Keratinocyte (primary cell): ENCODE data around the gene ANGPTL8. TPM values are rescaled to one million over a fixed set of nuclear protein-coding genes. Genes with fewer than 3 reads are reported as not detected.

Experiments
- DNase-seq: peaks from one replicate; pipeline ENCODE4 v3.0.0-alpha.2; 2011; ENCODE audit warnings: low read depth, missing footprints, low spot score
- FAIRE-seq: peaks from 2 replicates; lab custom pipeline; 2011; peaks lifted over from hg19 to GRCh38; lab: Jason Lieb, UNC
- H2AFZ ChIP-seq: 2 replicates; pipeline ENCODE4 v1.6.0; 2012; ENCODE audit warnings: low read length, control low read depth, inconsistent platforms; ENCODE audit not compliant: control insufficient read depth
- H3K27ac ChIP-seq: 2 replicates; pipeline ENCODE4 v1.5.1; 2011; ENCODE audit warnings: low read length; ENCODE audit not compliant: control insufficient read depth, insufficient read depth
- H3K27me3 ChIP-seq: 3 replicates; pipeline ENCODE4 v1.6.0; 2011; ENCODE audit warnings: low read length; ENCODE audit not compliant: control insufficient read depth, insufficient read depth; ENCODE audit errors: extremely low read depth
- H3K36me3 ChIP-seq, 2 experiments: 2 replicates in 1 of 2; 3 replicates in 1 of 2; pipeline ENCODE4 v1.5.1; 2011; ENCODE audit warnings: low read length in 2 of 2, mild to moderate bottlenecking in 1 of 2; ENCODE audit not compliant: control insufficient read depth in 2 of 2, insufficient read depth in 2 of 2; ENCODE audit errors: extremely low read depth in 1 of 2
- H3K4me1 ChIP-seq: 3 replicates; pipeline ENCODE4 v1.5.1; 2011; ENCODE audit warnings: low read length; ENCODE audit not compliant: control insufficient read depth, insufficient read depth; ENCODE audit errors: extremely low read depth
- H3K4me2 ChIP-seq: 3 replicates; pipeline ENCODE4 v1.6.0; 2011; ENCODE audit warnings: low read depth, low read length; ENCODE audit not compliant: control insufficient read depth, insufficient read depth; ENCODE audit errors: extremely low read depth
- H3K4me3 ChIP-seq, 3 experiments: fragments of 200-600 bp in 1 of 3; sonication (generic) in 1 of 3; 2 replicates in 2 of 3; 3 replicates in 1 of 3; pipeline ENCODE4 v1.5.1; 2011 to 2016; ENCODE audit warnings: low read length in 3 of 3, mild to moderate bottlenecking in 3 of 3, control low read depth in 2 of 3, inconsistent platforms in 1 of 3, low read depth in 1 of 3, mixed read lengths in 1 of 3, mixed run types in 1 of 3, moderate library complexity in 1 of 3; ENCODE audit not compliant: control insufficient read depth in 2 of 3, insufficient read depth in 2 of 3; ENCODE audit errors: extremely low read depth in 1 of 3
- H3K79me2 ChIP-seq: 2 replicates; pipeline ENCODE4 v1.6.0; 2012; ENCODE audit warnings: low read length; ENCODE audit not compliant: control insufficient read depth, insufficient read depth
- H3K9ac ChIP-seq: 3 replicates; pipeline ENCODE4 v1.6.0; 2011; ENCODE audit warnings: low read length; ENCODE audit not compliant: control insufficient read depth, insufficient read depth; ENCODE audit errors: extremely low read depth
- H3K9me1 ChIP-seq: 3 replicates; pipeline ENCODE4 v1.6.0; 2011; ENCODE audit warnings: low read length; ENCODE audit not compliant: control insufficient read depth, insufficient read depth; ENCODE audit errors: extremely low read depth
- H3K9me3 ChIP-seq: 2 replicates; pipeline ENCODE4 v1.5.1; 2012; ENCODE audit warnings: low read depth, low read length; ENCODE audit not compliant: control insufficient read depth
- H4K20me1 ChIP-seq: 3 replicates; pipeline ENCODE4 v1.6.0; 2011; ENCODE audit warnings: low read length; ENCODE audit not compliant: control insufficient read depth, insufficient read depth; ENCODE audit errors: extremely low read depth
- EZH2 ChIP-seq: IDR thresholded peaks from one replicate; pipeline ENCODE4 v1.6.1; 2012; ENCODE audit warnings: inconsistent platforms, mild to moderate bottlenecking, low read length, moderate library complexity
- dilution Hi-C: fragments of 300-500 bp; cut with MboI; formaldehyde crosslinking; loops from one replicate; pipeline ENCODE4 v1.7.0; 2020; ENCODE audit warnings: low sequenced_read_pairs; ENCODE audit not compliant: extremely low pct_ligation_motif_present
- polyA plus RNA-seq, 5 experiments: library from polyadenylated mRNA; depleted of rRNA in 3 of 5; stranded (reverse) in 3 of 5; stranded (forward) in 1 of 5; unstranded in 1 of 5; fragments of >200 nt; gene quantifications; 1 replicate in 1 of 5; 2 replicates in 3 of 5; 3 replicates in 1 of 5; pipeline versions ENCODE4 v1.2.1 to v1.2.3, GENCODE V29; 2011 to 2012; ENCODE audit warnings: missing spikeins in 2 of 5, low read depth in 1 of 5, low replicate concordance in 1 of 5
- TF ChIP-seq, protein P1 (sequence below), 3 experiments: IDR thresholded peaks in 1 of 3; conservative IDR thresholded peaks in 1 of 3; optimal IDR thresholded peaks in 1 of 3; 2 replicates in 2 of 3; 3 replicates in 1 of 3; pipeline versions ENCODE3 to v1.5.1; 2011; ENCODE audit warnings: low read length in 3 of 3, mild to moderate bottlenecking in 3 of 3, moderate library complexity in 2 of 3, control low read depth in 1 of 3, inconsistent platforms in 1 of 3; ENCODE audit not compliant: insufficient read depth in 2 of 3; ENCODE audit errors: extremely low read depth in 1 of 3

The ANGPTL8 gene
- polyA plus RNA-seq, 1 donor (not counting 4 experiments of a cell fraction or from before 2014, with no cell fraction given) = 0.18 TPM

DNA sequence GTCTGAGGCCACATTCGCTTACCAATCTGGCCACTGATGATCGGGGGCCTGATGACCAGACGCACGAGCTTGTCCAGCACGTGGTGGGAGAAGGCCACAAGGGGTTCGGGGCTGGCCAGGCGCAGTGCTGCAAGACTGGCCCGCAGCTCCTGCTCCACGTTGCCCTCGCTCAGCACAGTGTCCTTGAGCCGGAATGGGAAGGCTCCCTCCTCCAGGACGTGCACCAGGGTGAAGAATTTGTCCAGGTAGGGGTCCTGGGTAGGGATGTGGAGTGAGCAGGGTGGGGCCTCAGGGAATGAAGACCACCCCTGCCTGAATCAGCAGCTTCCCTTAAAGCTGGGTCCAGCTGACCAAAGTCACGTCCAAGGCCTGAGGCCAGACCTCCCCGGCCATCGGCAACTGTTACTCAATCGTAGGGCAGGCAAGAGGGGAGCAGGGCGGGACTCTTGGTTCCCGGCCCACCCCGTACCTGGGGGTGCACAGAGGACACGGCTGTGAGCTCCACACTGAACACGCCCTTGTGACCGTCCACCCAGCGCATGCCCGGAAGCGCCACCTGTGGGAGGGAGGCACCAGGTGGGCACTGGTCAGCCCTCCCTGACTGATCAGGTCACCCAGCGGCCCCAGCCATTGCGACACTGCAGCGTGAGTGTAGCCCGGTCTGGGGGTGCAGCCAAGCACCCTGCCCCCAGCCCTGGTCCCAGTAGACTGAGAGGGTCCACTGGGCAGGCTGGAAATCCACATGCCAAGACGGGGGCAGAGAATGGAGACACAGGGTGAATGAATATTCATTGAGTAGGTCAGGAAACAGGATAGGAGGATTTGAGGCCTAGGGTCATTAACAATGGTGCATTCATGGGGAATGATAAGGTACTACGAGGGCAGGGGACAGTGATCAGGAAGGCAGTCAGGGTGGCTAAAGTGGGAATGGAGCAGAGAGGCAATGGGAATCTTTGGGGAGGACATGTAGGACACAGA, 2.8 kb upstream of the ANGPTL8 start:
- TF ChIP-seq EZH2 = no peak
- TF ChIP-seq, protein P1, sequence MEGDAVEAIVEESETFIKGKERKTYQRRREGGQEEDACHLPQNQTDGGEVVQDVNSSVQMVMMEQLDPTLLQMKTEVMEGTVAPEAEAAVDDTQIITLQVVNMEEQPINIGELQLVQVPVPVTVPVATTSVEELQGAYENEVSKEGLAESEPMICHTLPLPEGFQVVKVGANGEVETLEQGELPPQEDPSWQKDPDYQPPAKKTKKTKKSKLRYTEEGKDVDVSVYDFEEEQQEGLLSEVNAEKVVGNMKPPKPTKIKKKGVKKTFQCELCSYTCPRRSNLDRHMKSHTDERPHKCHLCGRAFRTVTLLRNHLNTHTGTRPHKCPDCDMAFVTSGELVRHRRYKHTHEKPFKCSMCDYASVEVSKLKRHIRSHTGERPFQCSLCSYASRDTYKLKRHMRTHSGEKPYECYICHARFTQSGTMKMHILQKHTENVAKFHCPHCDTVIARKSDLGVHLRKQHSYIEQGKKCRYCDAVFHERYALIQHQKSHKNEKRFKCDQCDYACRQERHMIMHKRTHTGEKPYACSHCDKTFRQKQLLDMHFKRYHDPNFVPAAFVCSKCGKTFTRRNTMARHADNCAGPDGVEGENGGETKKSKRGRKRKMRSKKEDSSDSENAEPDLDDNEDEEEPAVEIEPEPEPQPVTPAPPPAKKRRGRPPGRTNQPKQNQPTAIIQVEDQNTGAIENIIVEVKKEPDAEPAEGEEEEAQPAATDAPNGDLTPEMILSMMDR (optimal IDR thresholded peaks at IDR 0.05 in 1 of 3, IDR thresholded peaks at IDR 0.05 in 1 of 3, conservative IDR thresholded peaks at IDR 0.05 in 1 of 3; ENCODE audit: extremely low read depth in 1 of 3, insufficient read depth in 2 of 3, low read length in 3 of 3) = no peak
- H2AFZ ChIP-seq = no peak overlapping the region
- no peaks in the 10 kb centered on the region for H3K9me3 ChIP-seq
- no peaks in the 10 kb centered on the region for H3K9me1 ChIP-seq
- no peaks in the 10 kb centered on the region for H3K79me2 ChIP-seq
- FAIRE-seq (no peak), DNase-seq (no peak)
- H3K4me2 ChIP-seq = no peak overlapping the region
- H3K36me3 ChIP-seq = peaks cover 14 to 30% of the 10 kb centered on the region in 2 experiments
- no peaks in the 10 kb centered on the region for H3K27me3 ChIP-seq
- H4K20me1 ChIP-seq = no peaks in the 10 kb centered on the region
- dilution Hi-C loops = no loop called here
- no peak overlapping the region for H3K9ac ChIP-seq
- H3K4me3 ChIP-seq = no peak overlapping the region
- H3K4me1 ChIP-seq = no peaks in the 10 kb centered on the region
- no peak overlapping the region for H3K27ac ChIP-seq

GRCh38 chr19:11237321-11237720, 2.1 kb upstream of the ANGPTL8 start:
- Histone ChIP-seq H3K9me1 (no peaks in the 10 kb centered on the region), H3K9me3 (no peaks in the 10 kb centered on the region), H3K4me2 (no peak overlapping the region), H2AFZ (no peak overlapping the region), H3K4me1 (no peaks in the 10 kb centered on the region), H3K79me2 (no peaks in the 10 kb centered on the region), H3K36me3 (peaks cover 14 to 29% of the 10 kb centered on the region in 2 experiments), H3K9ac (no peak overlapping the region), H4K20me1 (no peaks in the 10 kb centered on the region), H3K27ac (no peak overlapping the region), H3K27me3 (no peaks in the 10 kb centered on the region), H3K4me3 (no peak overlapping the region)
- TF ChIP-seq, protein P1 (optimal IDR thresholded peaks at IDR 0.05 in 1 of 3, IDR thresholded peaks at IDR 0.05 in 1 of 3, conservative IDR thresholded peaks at IDR 0.05 in 1 of 3; ENCODE audit: extremely low read depth in 1 of 3, insufficient read depth in 2 of 3, low read length in 3 of 3) = no peak
- TF ChIP-seq EZH2 = no peak
- dilution Hi-C loops = no loop called here
- DNase-seq (no peak), FAIRE-seq (no peak)
